GM21825 (cell line): ENCODE data around the gene OR2A5.
"Not testable (repeated sequence)": the region's sequence is repeated elsewhere in the genome, so short reads cannot be mapped to it uniquely, and the experiment has no call there.

Experiments
- ATAC-seq: cut with Tn5 transposase; IDR thresholded peaks from one replicate; pipeline ENCODE4 v1.9.1; 2021; ENCODE audit warnings: mild to moderate bottlenecking, moderate library complexity; ENCODE audit not compliant: unreplicated experiment

The OR2A5 gene, protein sequence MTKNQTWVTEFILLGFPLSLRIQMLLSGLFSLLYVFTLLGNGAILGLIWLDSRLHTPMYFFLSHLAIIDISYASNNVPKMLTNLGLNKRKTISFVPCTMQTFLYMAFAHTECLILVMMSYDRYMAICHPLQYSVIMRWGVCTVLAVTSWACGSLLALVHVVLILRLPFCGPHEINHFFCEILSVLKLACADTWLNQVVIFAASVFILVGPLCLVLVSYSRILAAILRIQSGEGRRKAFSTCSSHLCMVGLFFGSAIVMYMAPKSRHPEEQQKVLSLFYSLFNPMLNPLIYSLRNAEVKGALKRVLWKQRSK

DNA sequence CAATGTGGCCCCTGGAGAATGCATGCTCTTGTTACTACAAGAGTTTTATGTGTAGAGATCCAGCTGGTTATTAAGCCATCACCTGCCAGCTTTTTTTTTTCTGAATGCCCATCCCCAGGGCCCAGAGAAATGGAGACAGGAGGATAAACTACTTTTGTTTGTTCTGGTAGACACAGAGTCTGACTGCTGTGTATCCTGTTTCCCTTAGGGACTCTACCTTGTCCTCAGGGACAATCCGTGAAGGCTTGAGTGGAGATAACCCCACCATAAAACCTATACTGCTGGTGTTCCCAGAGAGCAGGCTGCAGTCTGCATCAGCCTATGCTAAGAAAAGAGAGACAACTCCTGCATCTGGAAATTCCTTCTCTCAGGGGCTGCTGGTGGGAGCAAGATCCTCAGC, at the start of gene OR2A5:
OR2A5 (plus strand) TSS at position 301 of the 400 bp plus-strand sequence. CDS start 1,454 bp downstream, outside the sequence.
- no peak for ATAC-seq

DNA sequence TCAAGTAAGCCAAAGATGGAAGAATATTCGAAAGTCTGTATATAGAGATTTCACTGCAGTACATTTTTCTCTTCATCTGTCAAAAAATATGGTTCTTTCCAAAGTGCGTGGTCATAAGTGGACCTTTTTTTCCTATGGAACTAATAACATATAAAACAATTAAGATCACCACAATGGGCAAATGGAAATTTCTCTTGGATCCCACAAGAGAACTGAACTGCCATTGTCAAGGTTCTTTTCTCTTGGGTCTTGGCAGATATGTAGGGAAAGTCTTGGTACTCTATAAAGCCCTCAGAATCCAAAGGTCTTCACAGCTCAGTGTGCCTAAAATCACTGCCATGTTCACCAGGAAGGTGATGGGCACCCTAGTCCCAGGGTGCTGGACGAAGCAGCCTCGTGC, 48.7 kb upstream of the OR2A5 start, which contains the start of gene OR6B1:
OR6B1 (plus strand) TSS at position 301 of the 400 bp plus-strand sequence. CDS start 3,677 bp downstream, outside the sequence.
- no peak for ATAC-seq

DNA sequence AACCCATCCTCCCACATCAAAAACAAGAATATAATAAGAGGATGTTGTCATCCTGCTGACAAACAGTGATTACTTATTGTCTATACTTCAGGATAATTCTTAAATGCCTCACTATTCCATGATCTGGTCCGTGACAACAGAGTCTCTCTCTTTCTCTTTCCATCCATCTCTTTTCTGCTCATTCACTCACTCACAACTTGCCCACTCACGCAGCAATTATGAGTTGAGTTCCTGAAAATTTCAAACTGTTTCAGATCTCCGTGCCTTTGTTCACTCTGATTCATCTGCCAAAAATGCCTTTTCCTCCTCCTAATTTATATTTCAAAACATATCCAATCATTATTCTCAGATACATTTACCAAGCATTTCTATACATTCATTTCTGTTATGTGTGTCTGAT, 47.2 kb upstream of the OR2A5 start:
- ATAC-seq, result no peak

DNA sequence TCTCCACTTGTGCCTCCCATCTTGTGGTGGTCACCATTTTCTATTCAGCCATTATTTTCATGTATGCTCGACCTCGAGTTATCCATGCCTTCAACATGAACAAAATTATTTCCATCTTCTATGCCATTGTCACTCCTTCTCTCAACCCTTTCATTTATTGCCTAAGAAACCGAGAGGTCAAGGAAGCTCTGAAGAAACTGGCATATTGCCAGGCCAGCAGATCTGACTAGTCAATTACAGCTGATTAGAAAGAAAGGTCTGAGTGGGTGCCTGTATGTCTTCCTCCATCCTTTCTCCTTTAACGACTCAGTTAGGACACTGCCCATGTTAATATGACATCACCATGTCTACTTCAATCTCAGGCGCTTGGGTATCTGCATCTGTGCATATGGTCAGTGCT, 44.0 kb upstream of the OR2A5 start:
- no peak for ATAC-seq

DNA sequence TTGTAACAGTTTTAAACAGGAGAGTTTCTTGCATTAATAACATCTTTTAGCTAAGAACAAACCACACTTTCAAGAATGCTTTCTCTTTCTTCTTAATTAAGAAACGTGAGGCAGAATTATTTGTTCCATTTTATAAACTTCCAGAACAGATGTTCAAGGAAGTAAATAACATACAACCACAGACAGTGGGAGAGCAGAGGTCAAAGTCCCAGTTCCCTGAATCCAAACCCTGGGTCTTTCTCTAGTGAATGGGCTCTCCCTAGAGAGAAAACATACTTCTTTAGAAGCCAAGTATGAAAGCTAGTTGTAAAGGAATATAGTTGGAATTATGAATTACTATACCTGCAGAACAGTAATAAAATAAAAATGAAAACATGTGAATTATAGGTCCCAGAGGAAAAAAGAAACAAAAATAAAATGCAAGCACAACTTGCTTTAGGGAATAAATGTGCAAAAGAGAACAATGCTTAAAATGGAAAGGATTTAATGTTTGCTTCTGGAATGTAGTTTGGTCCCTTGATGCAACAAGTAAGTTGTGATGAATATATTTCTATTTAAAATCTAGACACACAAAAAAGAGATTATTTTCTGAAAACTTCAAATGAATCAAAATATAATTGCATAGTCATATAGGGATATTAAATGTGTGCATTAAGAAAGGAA, 42.6 kb upstream of the OR2A5 start:
- no peak for ATAC-seq

DNA sequence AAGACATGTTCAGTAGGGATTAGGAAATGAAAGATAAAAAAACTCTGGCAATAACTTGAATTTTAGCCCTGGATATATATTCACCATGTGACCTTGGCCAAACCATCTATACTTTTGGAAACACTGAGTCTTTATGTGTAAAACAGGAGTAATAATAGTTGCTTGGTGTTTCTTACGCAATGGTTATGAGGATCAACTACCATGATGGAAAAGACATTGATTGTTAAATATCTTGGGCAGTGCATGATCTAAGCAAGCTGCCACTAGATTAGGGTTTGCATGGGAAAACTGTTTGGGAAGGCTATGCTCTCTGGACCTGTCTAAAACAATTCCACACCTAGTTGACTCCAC, 42.1 kb upstream of the OR2A5 start:
- no peak for ATAC-seq

DNA sequence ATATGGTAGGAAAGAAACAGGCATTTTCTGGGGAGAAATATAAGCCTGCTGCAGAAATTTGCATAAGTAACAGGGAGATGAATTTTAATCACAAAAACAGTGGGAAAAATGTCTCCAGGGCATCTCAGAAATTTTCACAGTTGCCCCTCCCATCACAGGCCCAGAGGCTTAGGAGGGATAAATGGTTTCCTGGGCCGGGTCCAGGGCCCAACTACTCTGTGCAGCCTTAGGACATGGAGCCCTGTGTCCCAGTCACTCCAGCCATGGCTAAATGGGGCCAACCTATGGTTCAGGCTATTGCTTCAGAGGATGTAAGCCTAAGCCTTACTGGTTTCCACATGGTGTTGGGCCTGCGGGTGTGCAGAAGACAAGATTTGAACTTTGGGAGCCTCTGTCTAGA, 39.4 kb upstream of the OR2A5 start:
- no peak for ATAC-seq

DNA sequence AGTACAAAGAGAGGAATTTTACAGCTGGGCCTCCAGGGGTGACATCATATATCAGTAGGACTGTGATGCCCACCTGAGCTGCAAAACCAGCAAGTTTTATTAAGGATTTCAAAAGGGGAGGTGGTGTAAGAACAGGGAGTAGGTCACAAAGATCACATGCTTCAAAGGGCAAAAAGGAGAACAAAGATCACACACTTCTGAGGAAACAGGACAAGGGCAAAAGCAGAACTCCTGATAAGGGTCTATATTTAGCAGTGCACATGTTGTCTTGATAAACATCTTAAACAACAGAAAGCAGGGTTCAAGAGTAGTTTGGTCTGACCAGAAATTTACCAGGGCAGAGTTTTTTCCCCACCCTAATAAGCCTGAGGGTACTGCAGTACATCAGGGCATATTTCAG, 38.7 kb upstream of the OR2A5 start:
- ATAC-seq, result not testable (repeated sequence)

DNA sequence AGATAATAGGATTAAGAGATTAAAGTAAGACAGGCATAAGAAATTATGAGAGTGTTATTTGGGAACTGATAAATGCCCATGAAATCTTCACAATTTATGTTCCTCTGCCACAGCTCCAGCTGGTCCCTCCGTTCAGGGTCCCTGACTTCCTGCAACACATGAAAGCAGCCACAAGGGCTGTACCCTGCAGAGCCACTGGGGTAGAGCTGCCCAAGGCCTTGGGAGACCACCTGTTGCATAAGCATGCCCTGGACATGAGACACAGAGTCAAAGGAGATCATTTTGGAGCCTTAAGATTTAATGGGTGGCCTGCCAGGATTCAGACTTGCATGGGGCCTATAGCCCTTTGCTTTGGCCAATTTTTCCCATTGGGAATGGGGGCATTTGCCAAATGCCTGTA, 37.9 kb upstream of the OR2A5 start:
- ATAC-seq, result not testable (repeated sequence)

DNA sequence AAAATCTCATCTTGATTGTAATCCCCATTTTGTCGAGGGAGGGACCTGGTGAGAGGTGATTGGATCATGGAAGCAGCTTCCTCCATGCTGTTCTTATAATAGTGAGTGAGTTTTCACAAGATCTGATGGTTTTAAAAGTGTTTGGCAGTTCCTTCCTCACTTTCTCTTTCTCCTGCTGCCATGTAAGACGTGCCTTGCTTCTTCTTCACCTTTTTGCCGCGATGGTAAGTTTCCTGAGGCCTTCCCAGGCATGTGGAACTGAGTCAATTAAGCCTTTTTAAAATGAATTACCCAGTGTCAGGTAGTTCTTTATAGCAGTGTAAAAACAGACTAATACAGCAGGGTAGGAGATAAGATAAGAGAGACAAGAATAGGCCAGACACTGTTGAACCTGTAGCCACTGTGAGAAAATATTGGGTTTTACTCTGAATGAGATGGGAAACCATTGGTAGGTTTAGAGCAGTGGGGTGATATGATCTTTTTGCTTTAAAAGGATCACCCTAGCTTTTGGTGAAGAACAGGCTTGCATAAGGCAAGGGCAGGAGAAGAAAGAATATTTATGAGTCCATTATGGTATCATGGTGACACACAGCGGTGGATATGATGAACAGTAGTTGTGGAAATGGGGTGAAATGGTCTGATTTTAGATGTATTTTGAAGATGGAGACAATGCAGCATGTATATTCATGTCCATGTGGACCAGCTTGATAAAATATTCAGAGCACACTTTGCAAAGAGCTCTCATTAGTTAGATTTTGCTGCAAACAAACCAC, 37.1 kb upstream of the OR2A5 start:
- no peak for ATAC-seq

DNA sequence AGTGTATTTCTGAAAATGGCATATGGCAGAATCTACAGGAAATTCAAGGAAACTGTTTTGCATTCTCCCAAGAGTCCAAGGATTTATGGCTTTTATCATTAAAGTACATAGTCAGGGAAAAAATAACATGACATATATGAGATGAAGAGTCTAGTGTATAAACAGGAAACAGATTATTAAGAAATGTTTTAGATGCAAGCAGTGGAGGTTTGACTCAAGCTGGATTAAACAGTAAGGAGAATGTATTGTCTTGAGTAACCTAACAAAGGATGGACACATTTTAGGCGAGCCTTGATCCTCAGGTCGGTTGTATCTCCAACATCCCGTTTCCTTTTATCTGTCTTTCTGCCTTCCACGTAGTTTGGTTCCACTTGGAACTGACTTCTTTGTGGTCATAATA, 30.7 kb upstream of the OR2A5 start:
- no peak for ATAC-seq

DNA sequence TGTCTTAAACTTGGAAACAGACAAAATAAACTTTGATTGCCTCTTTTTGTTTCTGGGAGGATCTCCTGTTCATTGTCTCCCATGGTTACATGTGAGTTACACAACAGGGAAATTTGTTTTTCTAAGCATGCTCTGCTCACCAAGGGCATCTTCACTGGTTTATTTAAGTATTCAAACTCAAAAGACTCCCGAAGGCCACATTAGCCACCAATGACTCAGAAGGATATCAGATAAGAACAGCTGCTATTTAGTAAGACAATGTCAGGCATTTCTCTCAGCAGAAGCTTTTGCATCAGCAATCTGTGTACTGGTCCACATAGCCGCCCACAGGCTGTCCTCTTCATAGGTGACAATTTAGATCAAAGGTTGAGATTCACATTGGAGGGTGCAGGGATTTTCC, 29.3 kb upstream of the OR2A5 start:
- ATAC-seq, result no peak

DNA sequence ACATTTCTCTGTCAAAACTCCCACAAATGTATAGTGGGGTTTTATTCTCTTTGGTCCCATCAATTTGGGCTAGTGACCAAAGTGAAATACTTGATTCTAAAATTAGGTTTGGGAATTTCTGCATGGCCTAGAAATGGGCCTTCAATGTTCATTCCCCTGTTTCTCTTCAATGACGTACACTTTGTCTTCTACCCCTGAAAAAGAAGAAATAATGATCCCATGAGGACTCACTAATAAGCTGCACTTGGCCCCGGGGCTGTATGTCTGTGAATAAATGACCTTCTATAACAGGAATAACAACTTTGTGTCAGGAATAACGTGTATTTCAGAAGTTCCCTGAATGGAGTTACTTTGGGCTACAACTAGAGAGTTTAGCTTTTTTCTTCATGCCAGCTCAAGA, 28.4 kb upstream of the OR2A5 start:
- ATAC-seq, result no peak

DNA sequence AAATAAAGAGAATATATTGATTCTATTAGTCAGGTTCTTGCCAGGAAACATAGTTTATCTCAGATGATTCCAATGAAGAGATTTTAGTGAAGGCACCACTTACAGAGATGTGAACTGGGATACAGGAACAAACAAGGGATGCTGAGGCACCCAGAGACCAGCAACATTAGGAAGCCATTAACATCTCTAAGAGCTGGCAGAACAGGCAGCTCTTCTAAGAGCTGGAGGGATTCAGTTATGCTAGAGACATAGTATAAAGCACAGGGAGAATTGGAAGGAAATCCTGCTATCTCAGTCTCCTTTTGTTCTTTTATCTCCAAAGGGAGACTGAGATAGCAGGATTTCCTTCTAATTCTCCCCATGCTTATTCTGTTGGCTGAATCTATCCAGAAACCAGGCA, 26.6 kb upstream of the OR2A5 start:
- no peak for ATAC-seq

DNA sequence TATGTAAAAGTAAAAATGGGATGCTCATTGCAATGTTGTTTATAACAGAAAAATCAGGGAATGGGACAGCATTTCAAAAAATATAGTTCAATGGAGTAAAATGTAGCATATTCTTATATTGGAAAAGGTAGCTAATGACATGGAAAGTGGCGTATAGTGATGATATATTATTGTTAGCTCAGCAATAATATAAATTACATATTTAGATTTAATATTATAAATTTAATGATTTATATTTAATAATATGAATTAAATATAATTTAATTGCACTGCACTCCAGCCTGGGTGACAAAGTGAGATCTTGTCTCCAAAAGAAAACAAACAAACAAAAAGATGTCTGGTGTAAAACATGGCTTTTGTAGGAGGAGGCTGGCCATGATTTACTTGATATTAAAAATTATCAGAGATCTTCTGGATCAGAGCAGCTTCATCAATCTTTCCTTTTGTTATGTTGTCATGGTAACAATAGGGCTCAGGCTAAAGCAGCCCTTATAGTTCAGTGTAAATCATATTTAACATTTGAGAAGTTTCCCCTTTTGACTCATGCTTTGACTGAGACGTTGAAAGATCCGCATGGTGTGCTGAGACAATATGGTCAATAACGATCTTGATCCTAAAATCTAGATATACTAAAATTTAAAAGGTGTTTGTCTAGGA, 25.4 kb upstream of the OR2A5 start:
- ATAC-seq, result no peak

DNA sequence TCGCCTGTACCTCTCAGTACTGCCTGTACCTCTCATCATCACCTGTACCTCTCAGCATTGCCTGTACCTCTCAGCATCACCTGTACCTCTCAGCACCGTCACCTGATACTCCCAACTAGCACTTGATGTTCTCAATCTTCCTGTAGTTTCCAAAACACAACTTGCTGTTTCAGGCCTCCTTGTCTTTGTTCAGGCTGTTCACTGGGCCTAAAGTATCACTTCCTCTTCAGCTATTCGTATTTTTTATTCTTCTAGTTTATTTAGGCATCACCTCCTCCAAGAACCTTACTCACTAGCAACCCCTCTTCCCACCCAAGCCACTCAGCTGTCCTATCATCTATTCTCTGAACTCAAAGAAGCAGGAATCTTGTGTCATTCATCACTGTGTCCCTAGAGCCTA, 24.5 kb upstream of the OR2A5 start:
- ATAC-seq, result no peak

DNA sequence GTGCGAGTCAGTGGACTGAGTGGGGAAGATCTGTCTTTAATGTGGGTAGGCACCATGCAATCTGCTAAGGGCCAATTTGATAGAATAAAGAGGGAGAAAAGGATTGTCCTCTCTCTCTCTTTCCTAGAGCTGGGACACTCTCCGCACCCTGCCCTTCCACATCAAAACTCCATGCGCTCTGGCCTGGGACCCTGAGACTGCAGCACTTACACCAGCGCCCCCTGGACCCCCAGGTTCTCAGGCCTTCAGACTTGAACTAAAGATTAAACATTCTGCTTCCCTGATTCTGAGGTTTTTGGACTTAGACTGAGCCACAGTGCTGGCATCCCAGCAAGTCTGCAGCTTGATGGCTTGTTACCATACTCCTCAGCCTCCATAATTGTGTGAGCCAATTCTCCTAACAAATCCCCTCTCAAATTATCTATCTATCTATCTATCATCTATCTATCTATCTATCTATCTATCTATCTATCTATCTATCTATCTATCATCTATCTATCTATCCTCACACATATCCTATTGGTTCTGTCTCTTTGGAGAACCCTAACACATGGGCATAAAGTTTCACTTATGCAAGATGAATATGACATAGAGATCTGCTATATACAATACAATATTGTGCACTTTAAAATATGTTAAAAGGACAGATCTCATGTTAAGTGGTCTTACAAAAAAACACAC, 22.4 kb upstream of the OR2A5 start:
- no peak for ATAC-seq

DNA sequence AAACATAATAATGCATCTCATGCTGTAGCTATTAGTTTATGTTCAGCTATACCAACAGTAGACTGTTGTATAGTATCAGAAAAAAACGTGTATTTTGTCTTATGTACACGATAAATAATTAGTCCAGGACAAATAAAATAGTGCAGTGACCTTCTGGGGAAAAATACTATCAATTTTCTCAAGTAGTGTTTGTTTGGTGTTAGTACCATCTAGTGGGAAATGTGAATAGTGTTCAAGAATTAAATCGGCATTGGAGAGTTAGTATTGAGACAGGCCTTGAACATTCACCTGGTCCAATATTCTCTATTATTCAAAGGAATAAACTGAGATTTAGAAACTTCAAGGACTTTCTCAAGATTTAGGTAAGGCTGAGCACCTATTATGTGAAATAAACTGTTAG, 21.7 kb upstream of the OR2A5 start:
- no peak for ATAC-seq

DNA sequence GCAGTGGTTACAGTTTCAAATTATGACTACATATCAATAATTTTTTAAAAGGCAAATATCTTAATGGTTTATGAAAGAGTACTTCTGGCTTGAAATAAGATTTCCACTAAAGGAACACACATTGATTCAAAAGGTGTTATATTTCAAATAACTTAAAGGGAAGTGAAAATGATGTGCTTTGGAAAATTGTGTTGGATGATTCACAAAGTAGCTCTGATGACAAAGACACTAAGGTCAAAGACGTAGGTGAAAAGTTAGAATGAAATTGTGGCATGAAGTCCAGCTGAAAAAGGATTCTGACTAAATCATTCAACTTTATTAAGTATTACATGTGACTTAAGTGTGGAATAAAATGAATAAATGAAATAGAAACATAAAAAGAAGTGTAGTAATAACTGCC, 20.8 kb upstream of the OR2A5 start:
- no peak for ATAC-seq

DNA sequence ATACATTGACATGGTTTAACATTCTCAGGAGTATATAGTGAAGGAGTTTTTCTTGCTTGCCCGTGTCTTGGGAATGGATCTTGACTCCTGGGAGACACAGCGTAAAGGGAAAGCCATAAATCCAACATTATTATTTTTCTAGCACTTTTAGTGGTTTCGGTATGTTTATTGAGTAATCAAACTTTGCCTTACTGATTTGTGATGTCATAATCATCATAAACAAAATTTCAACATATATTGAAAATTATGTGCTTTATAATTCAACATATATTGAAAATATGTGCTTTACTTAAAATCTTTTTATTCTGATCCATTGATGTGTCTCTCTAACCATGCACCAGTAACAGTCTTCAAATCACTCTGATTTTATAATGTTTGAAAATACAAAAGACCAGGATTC, 20.2 kb upstream of the OR2A5 start:
- ATAC-seq, result no peak

DNA sequence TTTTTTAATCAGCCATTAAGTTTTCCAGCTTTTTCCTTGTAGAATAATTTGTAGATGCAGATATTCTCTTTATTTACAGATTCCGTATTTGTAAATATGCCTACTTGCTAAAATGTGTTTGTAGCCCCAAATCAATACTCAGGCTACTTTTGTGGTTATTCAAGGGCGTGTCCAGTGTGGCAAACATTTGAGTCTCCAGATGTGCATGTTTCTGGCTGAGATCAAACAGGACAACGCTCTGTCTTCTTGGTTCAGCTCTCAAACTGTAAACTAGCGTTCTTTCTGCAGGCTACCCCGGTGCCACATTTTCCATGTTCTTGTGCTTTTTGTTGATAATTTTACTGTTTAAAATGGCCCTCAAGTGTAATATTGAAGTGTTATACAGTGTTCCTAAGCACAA, 16.2 kb upstream of the OR2A5 start:
- ATAC-seq, result no peak
